Measurements from ENCODE around the gene TGFB1. TPM values are rescaled to one million over a fixed set of nuclear protein-coding genes. Genes with fewer than 3 reads are reported as not detected.

TGFB1 gene
- total RNA-seq, 1 experiment from 2014 or later = 16.4 TPM

DNA sequence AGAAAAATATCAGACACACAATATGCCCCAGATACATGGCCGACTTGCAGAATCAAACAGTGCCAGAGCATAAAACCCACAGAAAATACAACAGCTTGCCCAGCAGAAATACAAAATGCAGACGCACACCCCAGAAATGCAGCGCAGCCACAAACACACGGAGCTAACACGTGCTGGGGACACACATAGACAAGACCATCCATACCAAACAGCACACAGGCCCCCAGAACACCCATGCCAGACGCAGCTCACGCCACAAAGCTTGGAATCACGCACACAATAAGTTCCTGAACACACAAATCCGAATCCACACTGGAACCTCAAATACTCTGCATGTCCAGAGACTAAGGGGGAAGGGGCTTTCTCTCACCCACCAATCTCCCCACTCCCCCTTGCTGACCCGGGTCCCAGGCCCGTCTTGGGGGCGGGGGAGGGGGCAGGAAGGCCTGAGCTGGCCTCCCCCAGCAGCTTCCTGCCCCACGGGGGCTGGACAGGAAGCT is 26.6 kb downstream of the TGFB1 start:
- H3K36me3 ChIP-seq = peaks cover 71% of the 10 kb centered on the region
- peak overlapping the region; percentile 93 for H3K27ac ChIP-seq
- H3K27me3 ChIP-seq (replicated peaks) = no peaks in the 10 kb centered on the region
- no peak for DNase-seq (ENCODE audit: low read depth in 1 of 2, low spot score in 2 of 2)
- H3K9me3 ChIP-seq (replicated peaks) = no peaks in the 10 kb centered on the region
- H3K4me1 ChIP-seq (replicated peaks) = peaks cover 69% of the 10 kb centered on the region
- no peak overlapping the region for H3K4me3 ChIP-seq

- H3K4me3 ChIP-seq = no peak overlapping the region
- peaks cover 79% of the 10 kb centered on the region for H3K4me1 ChIP-seq (replicated peaks)
- H3K36me3 ChIP-seq = peaks cover 68% of the 10 kb centered on the region
- H3K27ac ChIP-seq = peak overlapping the region; percentile 93
- H3K27me3 ChIP-seq (replicated peaks) = no peaks in the 10 kb centered on the region
- DNase-seq (ENCODE audit: low read depth in 1 of 2, low spot score in 2 of 2) = peak in 1 of 2 experiments; percentile 51
- H3K9me3 ChIP-seq (replicated peaks) = no peaks in the 10 kb centered on the region
Measured at GRCh38 chr19:41325947-41326706, 27.6 kb downstream of the TGFB1 start.

DNA sequence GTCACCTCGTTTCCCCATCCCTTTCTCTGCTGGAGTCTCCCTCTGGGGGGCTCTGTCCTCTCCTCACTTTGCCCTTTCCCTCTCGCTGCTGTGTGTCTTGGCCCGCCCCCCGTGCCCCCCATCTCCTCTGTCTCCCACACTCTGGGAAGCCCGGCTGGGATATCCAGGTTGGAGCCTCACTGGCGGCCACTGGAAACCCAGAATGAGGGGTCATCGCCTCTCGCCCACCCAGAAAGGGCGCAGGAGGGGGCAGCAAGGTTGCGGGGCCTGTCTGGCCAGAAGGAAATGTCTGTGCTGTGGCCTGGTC is 28.1 kb downstream of the TGFB1 start:
- Histone ChIP-seq H3K4me3 (no peak overlapping the region), H3K27me3 (replicated peaks) (no peaks in the 10 kb centered on the region), H3K4me1 (replicated peaks) (peaks cover 84% of the 10 kb centered on the region), H3K27ac (peak overlapping the region; percentile 93), H3K9me3 (replicated peaks) (no peaks in the 10 kb centered on the region), H3K36me3 (peaks cover 70% of the 10 kb centered on the region)
- DNase-seq (ENCODE audit: low read depth in 1 of 2, low spot score in 2 of 2) = peak in 1 of 2 experiments; percentile 51

- Histone ChIP-seq H3K4me3 (no peak overlapping the region), H3K36me3 (peaks cover 70% of the 10 kb centered on the region)
Measured at GRCh38 chr19:41324921-41325639, 28.6 kb downstream of the TGFB1 start.

GRCh38 chr19:41324231-41324702 is 29.5 kb downstream of the TGFB1 start:
- Histone ChIP-seq H3K4me1 (replicated peaks) (peaks cover 85% of the 10 kb centered on the region), H3K36me3 (peaks cover 71% of the 10 kb centered on the region), H3K9me3 (replicated peaks) (no peaks in the 10 kb centered on the region), H3K4me3 (no peak overlapping the region), H3K27me3 (replicated peaks) (no peaks in the 10 kb centered on the region), H3K27ac (peak overlapping the region; percentile 93)
- peak in 1 of 2 experiments; percentile 56 for DNase-seq (ENCODE audit: low read depth in 1 of 2, low spot score in 2 of 2)

More at GRCh38 chr19:41324921-41325639, 28.6 kb downstream of the TGFB1 start:
- H3K27me3 ChIP-seq (replicated peaks) = no peaks in the 10 kb centered on the region
- H3K27ac ChIP-seq = peak overlapping the region; percentile 93
- no peaks in the 10 kb centered on the region for H3K9me3 ChIP-seq (replicated peaks)
- DNase-seq (ENCODE audit: low read depth in 1 of 2, low spot score in 2 of 2) = peak; percentile 93 to 95
- H3K4me1 ChIP-seq (replicated peaks) = peaks cover 85% of the 10 kb centered on the region

DNA sequence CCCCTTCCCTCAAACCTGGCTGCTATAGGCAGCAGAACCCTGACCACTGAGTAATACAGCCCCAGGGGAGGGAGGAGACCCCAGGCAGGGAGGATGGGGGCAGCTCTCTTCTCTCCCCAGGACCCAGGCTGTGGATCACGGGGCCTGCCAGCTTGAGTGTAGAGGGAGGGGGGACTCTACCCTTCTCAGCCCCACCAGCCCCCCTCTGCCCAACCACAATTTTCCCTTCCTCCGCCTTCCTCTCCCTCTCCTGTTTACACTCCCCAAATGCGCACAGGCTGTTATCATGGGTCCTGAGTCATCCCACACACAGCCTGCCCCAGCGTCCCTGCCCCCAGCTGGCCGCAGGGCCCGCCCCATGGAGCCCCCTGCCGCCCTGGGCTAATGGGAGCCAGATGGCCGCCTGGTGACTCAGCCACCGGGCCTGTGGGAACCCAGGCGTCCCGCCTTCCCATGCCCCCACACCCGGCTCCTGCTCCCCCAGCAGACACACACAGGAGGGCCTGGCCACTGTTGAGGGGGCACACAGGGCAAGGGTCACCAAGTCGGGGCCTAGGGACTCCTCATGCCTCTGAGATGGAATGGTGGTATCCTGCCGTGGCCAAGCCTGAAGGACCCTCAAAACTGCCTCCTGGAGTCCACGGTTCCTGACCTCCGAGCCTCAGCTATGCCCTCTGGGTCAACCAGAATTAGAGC is 30.1 kb downstream of the TGFB1 start:
- no peak overlapping the region for H3K4me3 ChIP-seq
- H3K27me3 ChIP-seq (replicated peaks) = no peaks in the 10 kb centered on the region
- peak; percentile 96 to 97 for DNase-seq (ENCODE audit: low read depth in 1 of 2, low spot score in 2 of 2)
- H3K4me1 ChIP-seq (replicated peaks) = peaks cover 81% of the 10 kb centered on the region
- H3K9me3 ChIP-seq (replicated peaks) = no peaks in the 10 kb centered on the region
- H3K27ac ChIP-seq = peak overlapping the region; percentile 93
- H3K36me3 ChIP-seq = peaks cover 73% of the 10 kb centered on the region

DNA sequence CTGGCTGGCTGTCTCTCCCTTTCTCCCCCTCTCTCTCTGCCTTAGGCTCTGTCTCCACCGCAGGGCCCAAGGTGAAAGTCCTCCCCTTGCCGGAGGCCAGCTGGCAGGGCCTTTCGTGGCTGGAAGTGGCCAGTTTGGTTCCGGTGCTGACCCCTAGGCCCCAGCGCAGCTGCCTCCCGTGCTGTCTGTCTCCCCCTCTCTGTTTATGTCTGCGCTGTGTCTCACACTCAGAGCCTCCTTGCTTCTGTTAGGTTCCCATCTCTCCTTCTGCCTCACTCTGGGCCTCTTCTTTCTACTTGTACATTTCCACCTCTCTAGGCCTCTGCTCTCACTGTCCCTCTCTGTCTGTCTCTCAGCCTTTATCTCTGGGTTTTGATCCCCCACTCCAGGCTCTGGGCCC is 30.7 kb downstream of the TGFB1 start:
- H3K9me3 ChIP-seq (replicated peaks) = no peaks in the 10 kb centered on the region
- DNase-seq (ENCODE audit: low read depth in 1 of 2, low spot score in 2 of 2) = peak in 1 of 2 experiments; percentile 74
- H3K27me3 ChIP-seq (replicated peaks) = no peaks in the 10 kb centered on the region
- H3K27ac ChIP-seq = peak overlapping the region; percentile 93
- H3K4me3 ChIP-seq = no peak overlapping the region
- H3K4me1 ChIP-seq (replicated peaks) = peaks cover 75% of the 10 kb centered on the region
- H3K36me3 ChIP-seq = peaks cover 73% of the 10 kb centered on the region

DNA sequence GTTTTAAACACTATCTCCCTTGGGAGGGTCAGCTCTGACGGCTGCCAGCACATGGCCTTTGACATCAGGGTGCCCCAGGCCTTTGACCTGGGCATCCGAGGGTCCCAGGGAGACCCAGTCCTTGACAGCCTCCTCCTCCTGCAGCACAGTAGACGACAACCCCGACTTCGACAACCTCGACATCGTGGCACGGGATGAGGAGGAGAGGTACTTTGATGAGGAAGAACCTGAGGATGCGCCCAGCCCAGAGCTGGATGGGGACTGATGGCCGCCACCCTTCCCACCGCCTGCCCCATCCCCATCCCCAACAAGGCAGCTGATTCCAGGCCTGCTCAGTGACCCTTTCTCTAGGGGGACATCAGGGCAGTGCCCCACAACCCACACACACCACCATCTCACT is 31.3 kb downstream of the TGFB1 start:
- H3K27ac ChIP-seq = peak overlapping the region; percentile 93
- DNase-seq (ENCODE audit: low read depth in 1 of 2, low spot score in 2 of 2) = no peak
- H3K9me3 ChIP-seq (replicated peaks) = no peaks in the 10 kb centered on the region
- H3K27me3 ChIP-seq (replicated peaks) = no peaks in the 10 kb centered on the region
- H3K4me1 ChIP-seq (replicated peaks) = peaks cover 69% of the 10 kb centered on the region
- H3K36me3 ChIP-seq = peaks cover 70% of the 10 kb centered on the region
- H3K4me3 ChIP-seq = no peak overlapping the region

- Histone ChIP-seq H3K4me3 (no peak overlapping the region), H3K36me3 (peaks cover 72% of the 10 kb centered on the region), H3K4me1 (replicated peaks) (peaks cover 62% of the 10 kb centered on the region), H3K9me3 (replicated peaks) (no peaks in the 10 kb centered on the region), H3K27ac (peak overlapping the region; percentile 27), H3K27me3 (replicated peaks) (no peaks in the 10 kb centered on the region)
- peak; percentile 84 to 86 for DNase-seq (ENCODE audit: low read depth in 1 of 2, low spot score in 2 of 2)
Measured at GRCh38 chr19:41321600-41322270, 32.0 kb downstream of the TGFB1 start.

GRCh38 chr19:41321204-41321599 is 32.5 kb downstream of the TGFB1 start:
- Histone ChIP-seq H3K9me3 (replicated peaks) (no peaks in the 10 kb centered on the region), H3K4me1 (replicated peaks) (peaks cover 57% of the 10 kb centered on the region)

DNA sequence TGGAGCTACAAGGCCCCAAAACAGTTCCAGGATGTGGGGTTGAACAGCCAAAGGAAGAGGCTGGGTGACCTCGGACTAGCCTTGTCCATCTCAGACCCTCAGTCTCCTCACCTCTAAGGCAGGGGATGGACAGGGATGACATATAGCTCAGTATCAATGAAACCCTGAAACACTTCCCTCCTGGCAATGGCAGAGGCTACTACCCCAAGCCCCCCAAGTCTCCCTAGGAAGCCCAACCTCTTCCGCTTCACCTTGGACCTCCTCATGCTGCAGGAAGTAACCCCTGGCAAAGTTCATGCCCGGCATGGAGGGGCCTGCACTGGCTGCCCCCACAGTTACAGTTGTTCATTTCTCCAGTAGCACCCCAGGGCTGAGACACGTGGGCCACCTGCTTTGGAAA is 33.2 kb downstream of the TGFB1 start:
- Histone ChIP-seq H3K4me1 (replicated peaks) (peaks cover 50% of the 10 kb centered on the region), H3K27ac (no peak overlapping the region), H3K27me3 (replicated peaks) (no peaks in the 10 kb centered on the region), H3K4me3 (no peak overlapping the region), H3K9me3 (replicated peaks) (no peaks in the 10 kb centered on the region), H3K36me3 (peaks cover 75% of the 10 kb centered on the region)
- DNase-seq (ENCODE audit: low read depth in 1 of 2, low spot score in 2 of 2) = no peak

More at GRCh38 chr19:41321204-41321599, 32.5 kb downstream of the TGFB1 start:
- Histone ChIP-seq H3K27me3 (replicated peaks) (no peaks in the 10 kb centered on the region), H3K36me3 (peaks cover 73% of the 10 kb centered on the region), H3K4me3 (no peak overlapping the region), H3K27ac (peak overlapping the region; percentile 27)
- no peak for DNase-seq (ENCODE audit: low read depth in 1 of 2, low spot score in 2 of 2)

GRCh38 chr19:41320185-41320518 is 33.6 kb downstream of the TGFB1 start:
- Histone ChIP-seq H3K9me3 (replicated peaks) (no peaks in the 10 kb centered on the region), H3K4me3 (no peak overlapping the region), H3K27ac (no peak overlapping the region), H3K4me1 (replicated peaks) (peaks cover 46% of the 10 kb centered on the region), H3K27me3 (replicated peaks) (no peaks in the 10 kb centered on the region), H3K36me3 (peaks cover 75% of the 10 kb centered on the region)
- DNase-seq (ENCODE audit: low read depth in 1 of 2, low spot score in 2 of 2) = no peak

DNA sequence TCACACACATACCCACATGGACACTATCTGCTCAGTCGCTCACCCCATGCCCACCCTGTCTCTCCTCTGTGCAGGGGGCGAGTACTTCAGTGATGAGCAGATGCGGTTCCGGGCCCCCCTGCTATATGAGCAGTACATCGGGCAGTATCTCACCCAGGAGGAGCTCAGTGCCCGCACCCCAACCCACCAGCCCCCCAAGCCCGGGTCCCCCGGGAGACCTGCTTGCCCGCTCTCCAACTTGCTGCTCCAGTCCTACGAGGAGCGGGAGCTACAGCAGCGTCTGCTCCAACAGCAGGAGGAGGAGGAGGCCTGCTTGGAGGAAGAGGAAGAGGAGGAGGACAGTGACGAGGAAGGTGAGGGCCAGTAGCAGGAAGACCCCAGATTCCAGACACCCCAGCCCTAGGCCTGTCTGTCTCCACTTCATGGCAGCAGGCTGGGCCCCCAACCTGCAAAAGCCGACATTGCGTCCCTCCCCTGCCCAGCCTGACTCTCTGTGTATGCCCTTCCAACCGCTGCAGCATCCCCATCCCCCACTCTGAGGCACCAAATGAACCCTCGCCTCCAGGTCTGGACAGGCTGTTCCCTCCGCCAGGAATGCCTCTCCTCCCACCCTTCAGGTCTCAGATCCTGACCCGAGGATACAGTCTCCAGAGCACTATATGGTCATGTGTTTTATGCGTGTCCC is 34.1 kb downstream of the TGFB1 start:
- no peak overlapping the region for H3K4me3 ChIP-seq
- peaks cover 41% of the 10 kb centered on the region for H3K4me1 ChIP-seq (replicated peaks)
- peaks cover 79% of the 10 kb centered on the region for H3K36me3 ChIP-seq
- no peak overlapping the region for H3K27ac ChIP-seq
- DNase-seq (ENCODE audit: low read depth in 1 of 2, low spot score in 2 of 2) = no peak
- no peaks in the 10 kb centered on the region for H3K9me3 ChIP-seq (replicated peaks)
- H3K27me3 ChIP-seq (replicated peaks) = no peaks in the 10 kb centered on the region
